GM18517 (cell line): ENCODE results near the gene CDHR4.
"Not testable (repeated sequence)": the region's sequence is repeated elsewhere in the genome, so short reads cannot be mapped to it uniquely, and the experiment has no call there.

Source experiments
- ATAC-seq: cut with Tn5 transposase; IDR thresholded peaks from one replicate; pipeline ENCODE4 v1.9.1; 2021; ENCODE audit warnings: mild to moderate bottlenecking, moderate library complexity; ENCODE audit not compliant: unreplicated experiment

CDHR4 gene, protein sequence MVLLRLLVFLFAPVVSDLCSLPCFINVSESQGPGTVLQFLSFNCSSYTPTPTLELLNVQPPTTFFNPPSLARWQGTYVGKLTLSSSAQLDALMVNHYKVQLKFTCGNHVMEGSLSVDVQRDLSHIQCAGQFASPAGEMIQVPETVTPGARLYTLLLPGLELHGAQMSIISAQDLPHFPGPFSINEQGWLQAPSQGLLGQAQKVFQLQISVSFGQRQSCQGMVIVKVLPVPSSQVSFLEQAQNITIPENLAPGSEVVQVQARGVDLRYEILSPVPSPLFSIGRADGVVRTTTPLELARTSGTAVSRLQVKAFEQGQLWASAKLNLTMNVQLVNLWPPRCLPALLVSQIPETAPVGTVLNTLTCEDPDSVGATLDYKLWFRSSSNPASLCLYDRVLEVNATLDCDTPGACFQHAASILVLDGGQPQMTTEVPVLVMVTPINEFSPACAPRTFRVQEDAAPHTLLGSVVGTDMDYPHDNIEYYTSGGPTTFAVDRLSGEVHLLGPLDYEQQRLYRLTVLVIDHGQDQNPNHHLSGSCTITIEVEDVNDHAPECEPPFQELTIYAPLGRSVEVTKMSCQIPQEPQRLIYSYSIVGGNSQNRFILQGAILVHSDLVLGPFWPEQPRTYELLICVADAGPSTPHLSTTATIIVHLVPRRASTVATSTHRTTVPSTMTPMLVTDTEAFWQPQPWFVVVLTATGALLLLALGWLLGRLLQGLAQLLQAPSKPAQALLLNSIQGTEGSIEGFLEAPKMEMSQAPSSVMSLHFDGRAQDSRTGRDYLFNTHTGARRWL

DNA sequence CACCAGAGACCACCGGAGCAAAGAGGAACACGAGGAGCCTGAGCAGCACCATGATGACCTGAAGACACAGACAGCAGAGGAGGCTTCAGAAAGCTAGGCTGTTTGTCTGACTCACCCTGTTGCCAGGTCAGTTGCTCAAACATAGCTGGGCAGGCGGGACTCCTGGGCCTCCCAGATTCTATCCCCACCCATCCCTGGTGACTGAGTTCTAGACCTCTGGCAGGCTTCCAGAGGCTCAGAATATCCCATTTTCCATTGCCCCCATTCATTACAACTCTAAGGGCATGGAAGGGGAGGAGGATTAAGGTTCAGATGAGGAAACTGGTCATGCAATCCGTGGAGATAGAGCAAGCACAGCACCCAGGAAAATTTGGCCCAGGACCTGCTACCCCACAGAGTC is at the start of gene CDHR4:
TSS of gene CDHR4 (minus strand) at position 113 of the 400 bp plus-strand sequence. CDS start at position 52, 61 bp downstream.
- no peak for ATAC-seq

DNA sequence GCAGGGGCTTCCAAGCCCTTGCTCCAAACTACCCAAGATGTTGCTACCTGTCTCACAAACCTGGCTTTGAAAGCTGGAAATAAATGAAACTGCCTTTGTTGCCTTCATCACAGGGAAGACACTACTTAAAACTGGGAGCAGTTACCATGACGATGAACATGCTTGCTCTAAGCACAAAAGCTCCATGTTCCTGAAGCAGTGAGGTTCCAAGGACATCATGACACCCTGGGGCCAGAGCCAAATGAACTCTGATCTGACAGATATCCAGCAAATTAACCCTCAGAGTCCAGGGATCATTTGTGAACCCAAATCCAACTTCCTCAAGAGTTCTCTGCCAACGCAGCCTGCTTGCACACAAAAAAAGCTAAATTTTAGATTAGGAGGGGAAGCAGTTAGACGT is 46.0 kb upstream of the CDHR4 start:
- no peak for ATAC-seq

DNA sequence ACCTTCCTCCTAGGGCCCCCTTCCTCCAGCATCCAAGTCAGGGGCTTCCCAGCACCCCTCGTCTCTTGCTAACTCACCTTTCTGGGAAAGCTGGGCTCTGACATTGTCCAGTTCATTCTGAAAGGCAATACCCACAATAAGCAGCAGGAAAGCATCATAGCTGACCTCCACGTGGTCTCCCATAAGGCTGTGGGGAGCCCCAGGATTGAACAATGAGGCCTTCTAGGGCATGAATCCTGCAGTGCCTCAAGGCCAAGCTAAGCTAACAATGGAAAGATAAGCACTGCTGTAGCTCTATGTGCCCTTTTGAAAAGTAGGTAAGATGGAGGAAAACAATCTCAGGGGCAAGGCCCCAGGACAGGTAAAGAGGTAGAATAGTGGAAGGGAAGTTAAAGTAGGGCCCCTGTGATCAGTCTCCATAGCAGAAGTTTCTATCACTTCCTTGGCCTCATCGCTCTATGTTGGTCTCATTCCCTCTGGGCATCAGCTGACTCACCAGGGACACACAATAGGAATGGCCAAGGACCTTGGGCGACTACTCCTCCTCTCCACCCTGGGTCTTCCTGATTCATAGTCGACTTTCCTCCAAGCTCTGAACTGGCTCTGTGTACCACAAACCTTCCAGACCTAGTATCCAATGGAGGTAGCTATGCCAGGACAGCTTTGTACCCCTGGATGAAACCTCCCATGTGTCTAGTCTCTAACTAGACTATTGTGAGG is 45.0 kb upstream of the CDHR4 start:
- no peak for ATAC-seq

DNA sequence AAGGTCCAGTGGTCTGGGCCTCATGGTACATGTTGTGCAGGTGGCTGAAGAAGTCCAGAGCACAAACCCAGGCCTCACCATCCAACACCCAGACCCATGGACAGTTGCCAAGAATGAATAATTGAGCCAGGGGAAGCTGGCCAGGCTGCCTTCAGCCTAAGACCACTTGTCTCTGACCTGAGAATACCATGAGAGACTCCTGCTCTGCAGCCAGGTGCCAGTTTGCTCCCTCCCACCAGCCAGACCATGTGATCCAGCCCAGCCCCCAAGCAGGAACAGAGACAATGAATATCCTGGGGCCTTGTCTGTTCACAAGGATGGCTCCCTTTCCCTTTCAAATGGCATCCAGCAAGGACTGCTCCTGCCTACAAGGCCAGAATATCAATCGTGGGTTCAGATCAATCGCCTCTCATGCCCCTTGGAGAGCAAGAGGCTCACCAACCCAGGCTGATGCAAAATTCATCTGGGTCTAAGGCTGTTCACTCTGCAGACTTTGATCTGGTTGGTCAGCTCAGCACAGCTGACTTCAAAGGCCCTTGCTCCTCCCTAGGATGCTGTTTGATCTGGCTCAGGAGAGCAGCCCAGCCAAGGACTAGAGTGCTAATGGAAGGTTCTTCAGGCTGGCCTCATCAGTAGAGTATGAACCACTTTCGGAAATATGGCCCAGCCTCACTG is 43.3 kb upstream of the CDHR4 start:
- ATAC-seq: no peak

DNA sequence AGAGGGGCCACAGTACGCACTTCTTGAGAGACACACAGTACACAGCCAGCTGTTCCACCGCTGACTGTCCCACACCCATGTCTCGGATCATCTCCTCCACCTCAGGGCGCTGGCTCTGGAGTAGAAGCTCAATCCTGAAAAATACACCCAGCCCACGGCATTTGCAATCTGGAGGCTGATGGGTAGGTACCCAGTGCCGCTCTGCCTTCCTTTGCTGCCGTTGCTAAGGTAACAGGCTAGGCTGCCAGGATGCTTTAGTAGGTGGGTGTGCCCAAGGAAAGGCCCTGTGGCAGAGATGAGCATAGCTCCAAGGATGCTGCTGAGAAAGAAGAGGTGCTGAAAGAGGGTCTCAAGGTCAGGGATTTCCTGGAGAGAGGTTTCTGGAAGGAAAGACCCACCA is 42.1 kb upstream of the CDHR4 start:
- ATAC-seq: no peak

DNA sequence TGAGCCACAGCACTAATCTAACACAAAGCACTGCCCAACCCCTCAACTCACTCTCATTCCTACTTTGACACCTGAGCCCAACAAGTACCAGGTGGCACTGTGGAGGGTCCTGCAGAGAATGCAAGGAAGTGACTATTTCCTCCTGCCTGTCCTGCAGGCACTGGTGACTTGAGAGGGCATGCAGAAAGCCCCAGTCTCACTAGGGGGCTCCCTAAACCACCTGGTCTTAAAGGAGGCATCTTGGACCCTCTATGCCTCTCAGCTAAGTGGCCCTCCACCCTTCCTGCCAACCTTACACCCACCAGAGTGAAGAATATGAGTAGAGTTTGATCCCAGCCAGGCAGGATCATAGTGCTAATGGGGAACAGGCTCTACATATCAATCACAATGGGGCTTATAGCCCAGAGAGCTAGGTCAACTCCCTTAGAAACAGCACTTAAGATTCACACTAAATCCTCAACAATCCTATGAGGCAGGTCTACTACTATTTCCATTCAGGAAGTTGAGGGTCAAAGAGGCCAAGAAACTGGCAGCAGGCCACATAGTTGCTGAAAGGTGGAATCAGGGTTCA is 41.5 kb upstream of the CDHR4 start:
- ATAC-seq: no peak

DNA sequence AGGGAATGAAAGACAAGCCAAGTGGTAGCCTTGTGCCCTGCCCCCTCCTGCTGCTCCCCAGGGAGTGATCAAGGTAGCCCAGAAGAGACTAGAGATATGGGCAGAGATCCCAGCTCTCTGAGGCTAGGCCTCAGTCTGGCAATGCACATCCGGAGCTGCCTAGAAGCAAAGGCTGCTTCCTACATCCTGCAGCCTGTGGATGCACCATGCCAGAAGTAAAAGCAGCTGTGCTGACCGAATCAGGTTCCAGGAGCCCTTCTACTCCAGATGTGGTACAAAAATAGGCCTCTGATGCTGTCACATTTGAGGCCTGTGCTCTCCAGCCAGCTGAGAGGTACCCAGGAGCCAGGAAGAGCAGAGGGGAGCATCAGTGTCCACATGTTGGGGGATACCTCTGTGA is 40.7 kb upstream of the CDHR4 start:
- no peak for ATAC-seq

DNA sequence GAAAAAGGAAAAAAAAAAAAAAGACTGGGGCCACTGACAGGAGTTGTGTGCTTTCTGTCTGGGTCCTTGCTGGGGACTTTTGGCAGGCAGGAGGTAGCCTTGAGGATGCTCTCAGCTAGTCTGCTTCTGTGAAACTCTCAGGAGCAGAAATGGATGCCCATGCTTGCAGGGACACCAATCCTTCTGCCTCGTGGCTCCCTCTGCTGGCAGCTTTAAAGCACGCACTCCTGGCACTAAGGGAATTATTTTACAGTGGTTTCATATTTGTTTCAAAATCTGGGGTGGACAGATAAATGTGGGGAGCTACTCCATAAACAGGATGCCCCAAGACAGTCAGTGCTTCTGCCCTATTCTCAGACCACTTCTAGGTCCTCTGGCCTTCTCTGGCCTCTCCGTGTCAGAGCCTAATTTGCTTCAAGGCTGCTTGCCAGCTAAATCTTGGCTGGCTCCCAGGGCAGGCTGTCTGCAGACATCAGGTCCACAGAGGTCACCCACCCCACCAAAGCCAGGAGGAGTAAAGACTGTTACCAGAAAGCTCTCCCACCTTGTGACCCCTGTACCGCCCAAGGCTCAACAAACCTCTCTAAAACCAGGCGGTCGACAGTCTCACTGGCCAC is 39.6 kb upstream of the CDHR4 start:
- no peak for ATAC-seq

DNA sequence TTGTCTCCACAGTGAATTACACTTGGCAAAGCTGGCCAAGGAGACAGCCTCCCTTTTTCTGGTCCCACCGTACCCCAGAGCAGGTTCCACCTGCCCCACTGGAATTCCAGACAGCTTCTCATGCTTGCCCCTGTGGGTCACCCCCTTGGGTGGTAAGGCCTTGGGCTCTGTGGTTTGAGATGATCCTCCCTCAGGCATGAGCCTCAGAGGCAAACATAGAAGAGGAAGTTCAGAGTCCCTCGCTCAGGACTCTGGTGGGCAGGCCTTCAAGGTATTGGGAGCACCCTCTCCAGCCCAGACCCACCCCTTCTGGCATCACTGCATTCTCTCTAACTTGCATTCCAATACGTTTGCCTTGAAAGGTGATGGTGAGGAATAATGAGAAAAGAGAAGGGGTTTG is 31.7 kb upstream of the CDHR4 start:
- ATAC-seq: no peak

DNA sequence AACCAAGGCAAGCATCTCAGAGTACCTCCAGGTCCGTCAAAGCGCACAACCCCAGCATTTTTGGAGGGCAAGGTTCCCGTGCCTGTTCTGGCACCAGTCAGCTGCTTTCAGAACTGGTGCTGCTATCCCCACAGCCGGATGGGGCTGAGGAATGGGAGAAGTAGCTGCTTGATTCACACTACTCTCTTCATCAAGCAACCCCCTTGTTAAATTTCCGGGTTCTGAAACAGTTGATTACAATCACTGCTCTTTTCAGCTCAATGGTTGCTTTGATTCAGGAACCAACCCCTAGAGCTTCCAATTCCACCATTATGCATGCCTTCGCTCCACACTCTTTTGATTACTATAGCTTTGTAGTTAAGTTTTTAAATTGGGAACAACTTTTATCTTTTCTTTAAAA is 26.3 kb upstream of the CDHR4 start:
- ATAC-seq: no peak

DNA sequence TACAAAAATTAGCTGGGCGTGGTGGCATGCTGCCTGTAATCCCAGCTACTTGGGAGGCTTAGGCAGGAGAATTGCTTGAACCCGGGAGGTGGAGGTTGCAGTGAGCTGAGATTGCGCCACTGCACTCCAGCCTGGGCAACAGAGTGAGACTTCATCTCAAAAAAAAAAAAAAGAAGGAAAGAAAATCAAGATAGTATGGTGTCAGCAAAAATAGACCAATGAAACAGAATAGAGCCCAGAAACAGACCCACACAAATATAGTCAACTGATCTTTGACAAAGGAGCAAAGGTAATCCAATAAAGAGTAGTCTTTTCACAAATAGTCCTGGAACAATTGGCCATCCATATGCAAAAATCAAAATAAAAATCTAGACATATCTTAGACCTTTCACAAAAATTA is 23.5 kb upstream of the CDHR4 start:
- ATAC-seq: not testable (repeated sequence)

DNA sequence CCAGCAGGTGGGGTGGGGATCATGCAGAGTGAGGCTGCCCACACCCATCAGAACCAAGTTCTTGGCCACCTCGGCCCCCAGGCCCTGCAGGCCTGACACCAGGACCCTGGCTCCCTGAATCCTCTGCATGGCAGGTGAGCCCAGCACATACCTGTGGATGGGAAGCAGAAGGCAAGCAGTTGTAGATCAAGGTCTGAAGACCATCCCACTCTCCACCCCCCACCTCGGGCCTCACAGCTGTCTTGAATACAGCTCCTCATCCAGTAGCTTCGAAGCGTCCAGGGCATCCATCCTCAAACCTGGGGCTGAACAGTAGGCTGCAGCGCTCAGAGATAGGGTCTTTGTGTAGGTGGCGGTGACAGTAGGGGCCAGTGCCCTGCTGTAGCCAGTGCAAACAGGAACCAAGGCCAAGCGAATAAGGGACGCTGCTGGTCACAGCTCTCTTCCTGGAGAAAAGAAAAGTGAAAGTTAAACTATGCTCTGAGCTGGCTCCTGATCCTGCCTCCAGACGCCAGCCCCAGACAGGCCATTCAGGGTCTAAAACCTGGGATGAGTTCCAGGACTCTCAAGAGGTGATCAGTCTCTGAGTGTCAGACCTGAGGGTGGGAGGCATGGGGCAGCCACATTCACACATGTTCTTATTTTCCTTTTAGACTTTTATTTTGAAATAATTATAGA is 14.0 kb upstream of the CDHR4 start, which contains the start of gene UBA7:
TSS of gene UBA7 (minus strand) at position 457 of the 678 bp plus-strand sequence. CDS start at position 291, 166 bp downstream.
- ATAC-seq: no peak

DNA sequence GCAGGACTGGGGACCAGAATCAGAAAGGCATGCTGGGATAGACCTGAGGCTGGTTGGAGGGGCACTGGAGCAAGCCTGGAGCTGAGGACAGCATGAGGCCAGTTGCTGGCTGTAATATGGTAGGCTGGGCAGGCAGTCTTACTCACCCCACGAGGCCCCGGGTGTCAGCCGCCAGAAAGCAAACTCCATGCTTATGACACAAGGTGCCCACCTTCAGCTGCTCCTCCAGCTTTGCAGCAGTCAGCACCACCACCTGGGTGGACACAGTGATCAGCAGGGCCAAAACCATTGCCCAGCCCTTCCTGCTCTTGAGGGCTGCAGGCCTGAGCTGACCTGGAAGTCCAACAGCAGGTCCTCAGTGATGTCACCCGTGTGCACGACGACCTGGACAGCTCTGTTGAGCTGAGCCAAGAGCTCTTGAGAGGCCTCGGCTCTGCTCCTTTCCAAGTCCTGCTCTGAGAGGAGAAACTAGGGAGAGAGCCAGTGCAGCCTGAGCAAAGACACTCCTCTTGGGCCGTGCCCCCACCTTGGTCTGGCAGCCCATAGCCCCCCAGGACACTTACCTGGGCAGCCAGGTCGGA is 13.3 kb upstream of the CDHR4 start:
- no peak for ATAC-seq

DNA sequence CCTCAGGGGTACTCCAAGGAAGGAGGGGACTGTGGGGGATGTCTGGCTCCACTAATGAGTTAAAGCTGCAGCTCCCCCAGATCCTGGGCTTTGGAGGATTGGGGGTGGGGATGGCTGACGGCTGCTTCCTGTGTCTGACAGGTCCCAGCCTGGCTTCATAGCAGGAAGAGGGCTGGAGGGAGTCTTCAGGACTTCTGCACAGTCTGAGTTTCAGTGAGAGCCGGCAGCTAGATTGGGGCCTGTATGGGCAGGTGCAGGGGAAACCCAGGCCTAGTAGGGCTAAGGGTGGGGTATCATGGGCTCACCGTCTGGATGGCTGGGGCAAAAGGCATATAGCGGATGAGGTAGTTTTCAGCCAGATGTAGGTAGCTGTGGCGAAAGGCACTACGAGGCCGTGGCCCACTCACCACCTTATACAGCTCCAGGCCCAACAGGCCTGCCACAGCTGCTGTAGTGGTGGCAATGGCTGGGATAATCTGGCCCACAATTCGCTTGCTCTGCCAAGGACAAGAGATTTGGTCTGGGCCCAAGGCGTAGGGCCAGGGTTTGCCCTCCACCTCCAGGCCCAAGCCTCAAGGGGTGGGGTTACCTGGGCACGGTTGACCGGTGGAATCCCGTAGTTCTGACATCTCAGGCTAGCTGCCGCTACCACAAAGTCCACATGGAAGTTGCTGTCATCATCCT is 7.9 kb upstream of the CDHR4 start:
- no peak for ATAC-seq

DNA sequence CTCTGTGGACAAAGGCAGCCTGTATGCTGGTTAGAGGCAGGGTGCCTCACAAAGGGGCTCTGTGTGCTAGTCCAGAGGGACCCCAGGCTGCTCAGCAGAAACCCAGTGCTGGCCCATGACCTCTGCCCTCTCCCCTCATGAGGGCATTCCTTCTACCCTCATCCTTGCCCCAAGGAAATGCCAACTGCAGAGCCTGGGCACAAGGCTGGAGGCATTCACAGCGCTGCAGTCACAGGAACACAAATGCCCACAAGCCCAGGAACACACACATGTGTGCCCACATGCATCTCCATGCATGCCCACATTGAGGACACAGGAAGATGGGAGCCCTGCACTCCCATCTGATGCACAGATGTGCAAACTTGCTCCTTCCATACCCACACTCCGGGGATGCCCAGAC is 7.2 kb upstream of the CDHR4 start:
- no peak for ATAC-seq

DNA sequence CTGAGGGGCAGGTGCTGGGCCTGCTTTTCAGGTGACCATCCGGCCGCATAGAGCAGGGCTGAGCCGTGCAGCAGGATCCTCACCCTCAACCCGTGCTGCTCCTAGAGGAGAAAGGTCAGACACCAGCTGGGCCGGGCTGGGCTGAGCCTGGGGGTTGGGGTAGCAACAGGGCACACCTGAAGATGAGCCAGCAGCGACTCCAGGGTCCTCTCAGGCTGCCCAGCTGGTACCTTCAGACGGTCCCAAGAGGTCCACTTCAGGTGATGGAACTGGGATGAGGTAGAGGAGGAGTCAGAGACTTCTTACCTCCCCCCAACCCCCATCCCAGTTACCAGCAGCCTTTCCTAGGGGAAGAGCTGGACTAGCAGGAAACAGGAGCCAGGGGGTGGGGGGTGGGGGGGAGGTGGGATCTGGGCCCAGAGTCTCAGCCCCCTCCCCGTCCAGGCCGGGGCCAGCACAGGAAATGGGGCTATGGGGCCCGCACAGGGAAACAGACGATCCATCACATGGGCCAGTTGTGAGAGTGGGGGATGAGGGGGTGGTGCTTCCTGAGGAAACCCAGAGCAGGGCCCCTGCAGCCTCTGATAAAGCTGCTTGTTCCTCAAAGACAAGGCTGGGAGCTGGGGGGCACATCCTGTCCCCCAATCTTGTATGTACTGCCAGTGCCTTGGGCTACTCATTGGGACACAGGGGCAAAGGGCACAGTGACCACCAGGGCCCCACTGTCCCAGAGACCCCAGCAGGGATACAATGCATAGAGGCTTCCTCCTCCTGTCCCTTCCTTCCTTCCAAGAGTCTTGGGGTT is 6.4 kb upstream of the CDHR4 start:
- ATAC-seq: no peak

DNA sequence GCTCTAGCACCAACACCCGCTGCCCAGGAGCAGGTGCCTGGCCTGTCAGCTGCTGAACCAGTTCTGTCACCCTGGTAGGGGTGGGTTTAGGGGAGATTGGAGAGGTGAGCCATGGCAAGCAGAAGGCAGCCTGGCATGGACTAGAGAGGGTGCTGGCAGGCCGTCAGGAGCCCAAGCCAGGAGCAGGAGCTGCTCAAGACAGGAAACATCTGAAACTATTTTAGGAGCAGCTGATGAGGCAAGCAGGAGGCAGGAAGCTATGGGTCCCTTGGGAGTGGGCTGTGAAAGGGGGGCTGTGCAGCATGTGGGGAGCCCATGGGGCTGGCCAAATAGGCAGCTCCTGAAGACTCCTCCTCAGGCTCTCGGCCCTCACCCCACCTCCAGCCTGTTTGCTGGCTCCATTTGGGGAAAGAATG is 5.7 kb upstream of the CDHR4 start:
- no peak for ATAC-seq
